IgD-negative memory B cell (primary cell): Measurements from ENCODE around the gene SPDYE9. TPM values are rescaled to one million over a fixed set of nuclear protein-coding genes. Genes with fewer than 3 reads are reported as not detected.
"Not testable (repeated sequence)": the region's sequence is repeated elsewhere in the genome, so short reads cannot be mapped to it uniquely, and the experiment has no call there.

Experiments
- H3K27ac Mint-ChIP-seq, 3 donors: one replicate each; pipeline ENCODE4 v1.8.0; 2020 to 2022; ENCODE audit warnings: mild to moderate bottlenecking in 3 of 3, mixed read lengths in 3 of 3, moderate library complexity in 1 of 3
- H3K27me3 Mint-ChIP-seq: one replicate; pipeline ENCODE4 v1.8.0; 2021; ENCODE audit warnings: mixed read lengths
- H3K36me3 Mint-ChIP-seq: one replicate; pipeline ENCODE4 v1.8.0; 2020; ENCODE audit warnings: mild to moderate bottlenecking, mixed read lengths
- H3K4me1 Mint-ChIP-seq, 3 donors: one replicate each; pipeline ENCODE4 v1.8.0; 2020 to 2022; ENCODE audit warnings: mixed read lengths in 3 of 3, mild to moderate bottlenecking in 1 of 3
- H3K4me3 Mint-ChIP-seq, 4 donors: one replicate each; pipeline ENCODE4 v1.8.0; 2020 to 2022; ENCODE audit warnings: mild to moderate bottlenecking in 4 of 4, mixed read lengths in 4 of 4, moderate library complexity in 3 of 4
- H3K9me3 Mint-ChIP-seq, 3 donors: one replicate each; pipeline ENCODE4 v1.8.0; 2020 to 2021; ENCODE audit warnings: mixed read lengths in 3 of 3, mild to moderate bottlenecking in 1 of 3
- polyA plus RNA-seq: library from polyadenylated mRNA; unstranded; fragments of 300-500 nt; fragmentation: Illumina TruSeq; gene quantifications from one replicate; pipeline ENCODE4 v1.2.3, GENCODE V29; 2021

Gene SPDYE9, protein sequence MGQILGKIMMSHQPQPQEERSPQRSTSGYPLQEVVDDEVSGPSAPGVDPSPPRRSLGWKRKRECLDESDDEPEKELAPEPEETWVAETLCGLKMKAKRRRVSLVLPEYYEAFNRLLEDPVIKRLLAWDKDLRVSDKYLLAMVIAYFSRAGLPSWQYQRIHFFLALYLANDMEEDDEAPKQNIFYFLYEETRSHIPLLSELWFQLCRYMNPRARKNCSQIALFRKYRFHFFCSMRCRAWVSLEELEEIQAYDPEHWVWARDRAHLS
- polyA plus RNA-seq, result 0.19 TPM

DNA sequence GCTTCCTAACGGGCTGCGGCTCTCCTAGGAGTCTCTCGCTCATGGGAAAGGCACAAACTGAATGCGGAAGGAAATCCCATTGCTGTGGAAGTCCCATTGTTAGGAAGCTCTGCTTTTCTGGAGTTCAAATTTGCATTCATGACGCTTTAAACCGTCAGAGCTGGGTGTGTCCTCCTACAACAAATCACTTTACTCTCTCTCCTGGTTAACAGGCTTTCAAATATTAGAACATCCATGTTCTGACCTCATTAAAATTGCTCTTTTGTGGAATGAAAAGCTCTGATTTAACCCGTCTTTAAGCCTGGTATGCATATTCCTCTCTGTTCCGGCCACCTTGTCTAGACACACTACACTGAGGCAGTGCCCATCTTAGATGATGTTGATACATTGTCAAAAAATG is at the start of gene SPDYE9:
SPDYE9 (minus strand) TSS at position 101 of the 400 bp plus-strand sequence. CDS start 1,800 bp downstream, outside the sequence.
- H3K4me1 Mint-ChIP-seq, H3K27ac Mint-ChIP-seq, H3K4me3 Mint-ChIP-seq, H3K36me3 Mint-ChIP-seq, H3K9me3 Mint-ChIP-seq, H3K27me3 Mint-ChIP-seq: not testable (repeated sequence)

DNA sequence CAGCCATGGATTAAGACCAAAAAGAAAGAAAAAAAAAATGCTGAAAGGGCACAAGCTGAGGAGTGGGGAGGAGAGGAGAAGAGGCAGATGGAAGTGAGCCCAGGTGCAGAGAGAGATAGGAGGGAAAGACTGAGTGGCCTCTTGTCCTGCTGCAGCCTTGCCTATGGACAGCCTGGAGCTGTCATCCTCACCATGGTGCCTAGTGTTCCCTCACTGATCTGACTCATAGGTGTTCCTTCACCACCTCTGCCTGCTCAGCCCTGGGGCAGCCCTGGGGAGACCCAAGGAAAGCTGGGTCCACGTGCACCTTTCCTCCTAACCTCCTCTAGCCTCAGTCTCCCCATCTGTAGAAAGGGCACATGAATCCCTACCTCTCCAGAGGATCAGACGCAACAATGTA is 49.0 kb upstream of the SPDYE9 start:
- not testable (repeated sequence) for H3K27me3 Mint-ChIP-seq, H3K27ac Mint-ChIP-seq, H3K9me3 Mint-ChIP-seq, H3K36me3 Mint-ChIP-seq, H3K4me1 Mint-ChIP-seq, H3K4me3 Mint-ChIP-seq

DNA sequence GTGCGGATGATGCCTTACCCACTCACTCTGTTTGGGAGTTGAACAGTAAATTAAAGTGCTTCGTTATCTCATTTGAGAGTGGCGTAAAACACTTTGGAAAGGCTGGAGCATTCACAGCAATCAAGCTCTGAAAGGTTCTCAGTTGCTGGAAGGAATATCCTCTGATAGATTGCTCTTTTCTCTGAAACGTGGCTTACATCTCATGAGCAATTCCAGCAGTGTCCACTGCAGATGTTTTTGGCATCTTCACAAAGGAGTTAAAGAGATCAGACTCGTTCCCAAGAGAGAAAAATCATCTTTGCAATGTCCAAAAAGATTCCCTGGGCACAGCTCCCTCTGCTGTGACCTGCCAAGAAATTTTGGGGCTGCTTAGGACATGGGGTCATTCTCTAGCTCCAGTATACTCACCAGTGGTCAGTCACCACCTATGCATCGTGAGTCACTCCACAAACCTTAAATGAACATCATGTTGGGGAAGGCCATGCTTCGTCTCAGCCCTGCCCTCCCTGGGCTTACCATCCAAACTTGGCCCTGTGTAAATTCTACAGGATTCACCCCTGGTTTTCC is 46.9 kb upstream of the SPDYE9 start:
- H3K9me3 Mint-ChIP-seq, H3K4me3 Mint-ChIP-seq, H3K27ac Mint-ChIP-seq, H3K27me3 Mint-ChIP-seq, H3K36me3 Mint-ChIP-seq, H3K4me1 Mint-ChIP-seq: not testable (repeated sequence)

DNA sequence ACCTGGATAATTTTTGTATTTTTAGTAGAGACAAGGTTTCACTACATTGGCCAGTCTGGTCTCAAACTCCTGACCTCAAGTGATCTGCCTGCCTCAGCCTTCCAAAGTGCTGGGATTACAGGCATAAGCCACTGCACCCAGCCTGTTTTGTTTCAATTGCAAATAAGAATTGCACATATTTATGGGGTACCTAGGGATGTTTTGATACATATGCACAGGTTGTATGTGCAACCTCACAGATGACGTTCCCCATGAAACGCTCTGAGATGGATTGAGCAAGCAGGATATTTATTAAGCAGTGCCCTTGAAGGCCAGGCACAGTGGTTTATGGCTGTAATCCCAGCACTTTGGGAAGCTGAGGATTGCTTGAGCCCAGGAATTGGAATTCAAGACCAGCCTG is 44.8 kb upstream of the SPDYE9 start:
- H3K27ac Mint-ChIP-seq, H3K4me1 Mint-ChIP-seq, H3K27me3 Mint-ChIP-seq, H3K36me3 Mint-ChIP-seq, H3K4me3 Mint-ChIP-seq, H3K9me3 Mint-ChIP-seq: not testable (repeated sequence)

DNA sequence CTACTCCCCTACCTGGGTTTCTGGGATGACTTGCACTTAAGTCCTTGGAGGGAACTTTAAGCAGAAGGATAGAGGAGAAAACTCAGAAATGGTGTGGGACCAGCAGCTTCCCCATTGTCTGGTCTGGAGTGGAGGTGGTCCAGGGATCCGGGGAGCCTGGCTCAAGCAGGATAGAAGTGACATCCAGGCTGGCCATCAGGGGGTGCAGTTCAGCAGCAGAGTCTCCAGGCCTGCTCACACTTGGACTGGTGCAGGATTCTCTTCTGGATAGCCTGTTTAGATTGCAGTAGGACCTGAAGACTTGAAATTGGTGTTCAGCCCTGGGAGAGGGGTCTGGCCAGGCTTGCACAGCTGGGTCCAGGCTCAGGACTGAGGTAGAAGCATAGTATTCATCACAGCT is 38.3 kb upstream of the SPDYE9 start:
- H3K27me3 Mint-ChIP-seq, H3K4me3 Mint-ChIP-seq, H3K4me1 Mint-ChIP-seq, H3K9me3 Mint-ChIP-seq, H3K36me3 Mint-ChIP-seq, H3K27ac Mint-ChIP-seq: not testable (repeated sequence)

DNA sequence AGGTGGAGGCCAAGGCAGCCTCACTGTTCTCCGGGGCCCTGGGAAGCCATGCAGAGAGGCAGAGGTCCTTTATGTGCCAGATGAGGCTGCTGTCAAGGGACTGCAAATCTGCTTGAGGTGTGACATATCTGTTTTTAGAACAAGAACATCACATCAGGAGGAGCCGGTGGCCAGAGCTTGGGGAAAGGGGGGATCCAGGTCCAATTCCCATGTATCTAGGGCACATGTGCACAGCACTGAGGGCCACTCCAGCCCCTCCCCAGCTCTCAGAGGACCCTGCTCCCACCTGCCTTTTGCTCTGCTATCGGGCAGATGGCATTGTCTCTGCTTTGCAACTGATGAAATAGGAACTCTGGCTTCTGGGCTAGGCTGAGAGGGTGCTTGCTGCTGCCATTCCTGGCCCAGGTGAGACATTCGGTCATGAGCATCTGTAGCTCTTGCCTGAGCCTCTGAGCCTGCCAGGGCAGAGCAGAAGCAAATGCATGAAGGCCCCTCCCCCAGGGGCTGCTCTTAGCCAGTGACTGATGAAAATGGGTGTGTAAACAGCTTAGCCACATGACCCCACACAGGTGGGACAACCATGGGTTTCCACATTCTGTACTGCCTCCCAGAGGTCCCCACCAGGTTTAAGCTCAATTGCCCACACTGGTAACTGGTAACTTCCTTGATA is 37.1 kb upstream of the SPDYE9 start:
- not testable (repeated sequence) for H3K4me3 Mint-ChIP-seq, H3K4me1 Mint-ChIP-seq, H3K36me3 Mint-ChIP-seq, H3K27ac Mint-ChIP-seq, H3K9me3 Mint-ChIP-seq, H3K27me3 Mint-ChIP-seq

DNA sequence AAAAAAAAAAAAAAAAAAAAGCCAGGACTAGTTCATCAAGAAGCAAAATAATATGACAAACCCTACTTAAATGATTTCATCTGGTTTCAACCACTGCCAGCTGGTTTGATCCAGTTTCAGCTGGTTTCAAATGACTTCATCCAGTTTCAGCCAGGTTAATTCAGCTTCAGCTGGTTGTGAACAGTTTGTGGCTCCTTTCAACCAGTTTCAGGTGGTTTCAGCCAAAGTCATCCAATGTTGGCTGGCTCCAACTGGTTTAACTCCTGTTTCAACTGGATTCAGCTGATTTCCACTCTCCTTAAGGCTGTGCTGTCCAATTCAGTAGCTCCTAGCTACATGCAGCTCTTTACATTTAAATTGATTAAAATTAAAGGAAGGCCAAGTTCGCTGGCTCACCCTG is 32.3 kb upstream of the SPDYE9 start:
- H3K36me3 Mint-ChIP-seq, H3K9me3 Mint-ChIP-seq, H3K4me1 Mint-ChIP-seq, H3K4me3 Mint-ChIP-seq, H3K27me3 Mint-ChIP-seq, H3K27ac Mint-ChIP-seq: not testable (repeated sequence)

DNA sequence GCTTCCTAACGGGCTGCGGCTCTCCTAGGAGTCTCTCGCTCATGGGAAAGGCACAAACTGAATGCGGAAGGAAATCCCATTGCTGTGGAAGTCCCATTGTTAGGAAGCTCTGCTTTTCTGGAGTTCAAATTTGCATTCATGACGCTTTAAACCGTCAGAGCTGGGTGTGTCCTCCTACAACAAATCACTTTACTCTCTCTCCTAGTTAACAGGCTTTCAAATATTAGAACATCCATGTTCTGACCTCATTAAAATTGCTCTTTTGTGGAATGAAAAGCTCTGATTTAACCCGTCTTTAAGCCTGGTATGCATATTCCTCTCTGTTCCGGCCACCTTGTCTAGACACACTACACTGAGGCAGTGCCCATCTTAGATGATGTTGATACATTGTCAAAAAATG is 28.0 kb downstream of the SPDYE9 start, which contains the start of gene SPDYE11:
SPDYE11 (minus strand) TSS at position 101 of the 400 bp plus-strand sequence. CDS start 1,800 bp downstream, outside the sequence.
- not testable (repeated sequence) for H3K4me1 Mint-ChIP-seq, H3K27me3 Mint-ChIP-seq, H3K9me3 Mint-ChIP-seq, H3K4me3 Mint-ChIP-seq, H3K36me3 Mint-ChIP-seq, H3K27ac Mint-ChIP-seq

DNA sequence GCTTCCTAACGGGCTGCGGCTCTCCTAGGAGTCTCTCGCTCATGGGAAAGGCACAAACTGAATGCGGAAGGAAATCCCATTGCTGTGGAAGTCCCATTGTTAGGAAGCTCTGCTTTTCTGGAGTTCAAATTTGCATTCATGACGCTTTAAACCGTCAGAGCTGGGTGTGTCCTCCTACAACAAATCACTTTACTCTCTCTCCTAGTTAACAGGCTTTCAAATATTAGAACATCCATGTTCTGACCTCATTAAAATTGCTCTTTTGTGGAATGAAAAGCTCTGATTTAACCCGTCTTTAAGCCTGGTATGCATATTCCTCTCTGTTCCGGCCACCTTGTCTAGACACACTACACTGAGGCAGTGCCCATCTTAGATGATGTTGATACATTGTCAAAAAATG is 56.2 kb downstream of the SPDYE9 start, which contains the start of gene SPDYE8:
SPDYE8 (minus strand) TSS at position 101 of the 400 bp plus-strand sequence. CDS start 1,800 bp downstream, outside the sequence.
- not testable (repeated sequence) for H3K36me3 Mint-ChIP-seq, H3K9me3 Mint-ChIP-seq, H3K27me3 Mint-ChIP-seq, H3K4me3 Mint-ChIP-seq, H3K27ac Mint-ChIP-seq, H3K4me1 Mint-ChIP-seq

Other genes starting within 250 kb of the SPDYE9 start
- 16.0 TPM for gene POM121, start 160.9 kb downstream of the SPDYE9 start, polyA plus RNA-seq
- 0.66 TPM for gene TRIM74, start 116.6 kb downstream of the SPDYE9 start, polyA plus RNA-seq
- gene SPDYE8, start 56.3 kb downstream of the SPDYE9 start, polyA plus RNA-seq, result 0.19 TPM
- gene SPDYE11, start 28.1 kb downstream of the SPDYE9 start, polyA plus RNA-seq, result 0.19 TPM
- gene NSUN5, start 222.8 kb upstream of the SPDYE9 start, polyA plus RNA-seq, result 58.4 TPM
- gene TRIM50, start 242.0 kb upstream of the SPDYE9 start, polyA plus RNA-seq, result not detected
- not detected for gene FKBP6, start 242.1 kb upstream of the SPDYE9 start, polyA plus RNA-seq